HL-60 (cell line): ENCODE measurements around the gene HSD17B1.
"Not testable (repeated sequence)": the region's sequence is repeated elsewhere in the genome, so short reads cannot be mapped to it uniquely, and the experiment has no call there.

Experiments
- DNase-seq, 2 experiments: peaks; one replicate each; pipeline ENCODE4 v3.0.0-alpha.2; 2010 to 2020; ENCODE audit warnings: low read depth in 1 of 2, low spot score in 1 of 2
- H3K27ac ChIP-seq: fragments of 250-450 bp; sonication (Bioruptor Pico); replicated peaks from 2 replicates; pipeline ENCODE4 v1.5.1; 2020; ENCODE audit warnings: mild to moderate bottlenecking, moderate library complexity
- H3K27me3 ChIP-seq: fragments of 250-450 bp; sonication (Bioruptor Pico); 2 replicates; pipeline ENCODE4 v1.5.1; 2021; ENCODE audit warnings: mild to moderate bottlenecking, moderate library complexity; ENCODE audit not compliant: insufficient read depth, poor library complexity, severe bottlenecking
- H3K4me3 ChIP-seq: replicated peaks from 2 replicates; pipeline ENCODE4 v1.5.1; 2011; ENCODE audit warnings: mild to moderate bottlenecking, control low read depth, low read length; ENCODE audit not compliant: insufficient read depth
- GABPA ChIP-seq: IDR thresholded peaks from 2 replicates; pipeline ENCODE4 v1.6.1; 2012; ENCODE audit warnings: low read depth
- POLR2AphosphoS5 ChIP-seq: IDR thresholded peaks from 2 replicates; pipeline ENCODE4 v1.6.1; 2012; ENCODE audit warnings: low read depth
- SPI1 ChIP-seq: IDR thresholded peaks from 2 replicates; pipeline ENCODE4 v1.6.1; 2012; ENCODE audit warnings: low read depth, mild to moderate bottlenecking, borderline replicate concordance
- TF ChIP-seq, protein P1 (sequence below): IDR thresholded peaks from 2 replicates; pipeline ENCODE4 v1.6.1; 2012; ENCODE audit warnings: low read depth; ENCODE audit not compliant: insufficient replicate concordance
- TF ChIP-seq, protein P2 (sequence below): IDR thresholded peaks from one replicate; pipeline ENCODE4 v1.5.1; 2011; ENCODE audit warnings: low read length, control low read depth, inconsistent platforms; ENCODE audit not compliant: insufficient read depth

Gene HSD17B1

DNA sequence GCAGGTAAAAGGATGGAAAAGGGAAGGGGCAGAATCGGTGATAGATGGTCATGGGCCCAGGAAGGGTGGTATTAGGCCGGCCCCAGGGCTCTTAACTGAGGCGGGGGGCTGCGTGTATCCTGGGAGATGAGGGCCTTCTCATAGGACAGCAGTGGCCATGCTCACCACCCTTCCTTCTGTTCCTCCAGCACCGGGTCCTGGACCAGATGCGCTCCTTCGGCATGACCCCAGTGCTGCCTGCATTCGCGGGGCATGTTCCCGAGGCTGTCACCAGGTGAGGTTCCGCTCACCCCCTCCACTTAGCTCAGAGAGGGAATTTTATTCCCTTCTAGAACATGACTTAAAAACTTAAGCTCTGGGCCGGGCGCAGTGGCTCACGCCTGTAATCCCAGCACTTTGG, 14.2 kb upstream of the HSD17B1 start:
- no peak for DNase-seq
- TF ChIP-seq, protein P1, sequence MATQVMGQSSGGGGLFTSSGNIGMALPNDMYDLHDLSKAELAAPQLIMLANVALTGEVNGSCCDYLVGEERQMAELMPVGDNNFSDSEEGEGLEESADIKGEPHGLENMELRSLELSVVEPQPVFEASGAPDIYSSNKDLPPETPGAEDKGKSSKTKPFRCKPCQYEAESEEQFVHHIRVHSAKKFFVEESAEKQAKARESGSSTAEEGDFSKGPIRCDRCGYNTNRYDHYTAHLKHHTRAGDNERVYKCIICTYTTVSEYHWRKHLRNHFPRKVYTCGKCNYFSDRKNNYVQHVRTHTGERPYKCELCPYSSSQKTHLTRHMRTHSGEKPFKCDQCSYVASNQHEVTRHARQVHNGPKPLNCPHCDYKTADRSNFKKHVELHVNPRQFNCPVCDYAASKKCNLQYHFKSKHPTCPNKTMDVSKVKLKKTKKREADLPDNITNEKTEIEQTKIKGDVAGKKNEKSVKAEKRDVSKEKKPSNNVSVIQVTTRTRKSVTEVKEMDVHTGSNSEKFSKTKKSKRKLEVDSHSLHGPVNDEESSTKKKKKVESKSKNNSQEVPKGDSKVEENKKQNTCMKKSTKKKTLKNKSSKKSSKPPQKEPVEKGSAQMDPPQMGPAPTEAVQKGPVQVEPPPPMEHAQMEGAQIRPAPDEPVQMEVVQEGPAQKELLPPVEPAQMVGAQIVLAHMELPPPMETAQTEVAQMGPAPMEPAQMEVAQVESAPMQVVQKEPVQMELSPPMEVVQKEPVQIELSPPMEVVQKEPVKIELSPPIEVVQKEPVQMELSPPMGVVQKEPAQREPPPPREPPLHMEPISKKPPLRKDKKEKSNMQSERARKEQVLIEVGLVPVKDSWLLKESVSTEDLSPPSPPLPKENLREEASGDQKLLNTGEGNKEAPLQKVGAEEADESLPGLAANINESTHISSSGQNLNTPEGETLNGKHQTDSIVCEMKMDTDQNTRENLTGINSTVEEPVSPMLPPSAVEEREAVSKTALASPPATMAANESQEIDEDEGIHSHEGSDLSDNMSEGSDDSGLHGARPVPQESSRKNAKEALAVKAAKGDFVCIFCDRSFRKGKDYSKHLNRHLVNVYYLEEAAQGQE: no peak
- TF ChIP-seq, protein P2, sequence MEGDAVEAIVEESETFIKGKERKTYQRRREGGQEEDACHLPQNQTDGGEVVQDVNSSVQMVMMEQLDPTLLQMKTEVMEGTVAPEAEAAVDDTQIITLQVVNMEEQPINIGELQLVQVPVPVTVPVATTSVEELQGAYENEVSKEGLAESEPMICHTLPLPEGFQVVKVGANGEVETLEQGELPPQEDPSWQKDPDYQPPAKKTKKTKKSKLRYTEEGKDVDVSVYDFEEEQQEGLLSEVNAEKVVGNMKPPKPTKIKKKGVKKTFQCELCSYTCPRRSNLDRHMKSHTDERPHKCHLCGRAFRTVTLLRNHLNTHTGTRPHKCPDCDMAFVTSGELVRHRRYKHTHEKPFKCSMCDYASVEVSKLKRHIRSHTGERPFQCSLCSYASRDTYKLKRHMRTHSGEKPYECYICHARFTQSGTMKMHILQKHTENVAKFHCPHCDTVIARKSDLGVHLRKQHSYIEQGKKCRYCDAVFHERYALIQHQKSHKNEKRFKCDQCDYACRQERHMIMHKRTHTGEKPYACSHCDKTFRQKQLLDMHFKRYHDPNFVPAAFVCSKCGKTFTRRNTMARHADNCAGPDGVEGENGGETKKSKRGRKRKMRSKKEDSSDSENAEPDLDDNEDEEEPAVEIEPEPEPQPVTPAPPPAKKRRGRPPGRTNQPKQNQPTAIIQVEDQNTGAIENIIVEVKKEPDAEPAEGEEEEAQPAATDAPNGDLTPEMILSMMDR: no peak
- TF ChIP-seq POLR2AphosphoS5 (no peak), GABPA (no peak), SPI1 (no peak)
- Histone ChIP-seq H3K27me3 (no peaks in the 10 kb centered on the region), H3K27ac (no peak overlapping the region), H3K4me3 (no peak overlapping the region)

DNA sequence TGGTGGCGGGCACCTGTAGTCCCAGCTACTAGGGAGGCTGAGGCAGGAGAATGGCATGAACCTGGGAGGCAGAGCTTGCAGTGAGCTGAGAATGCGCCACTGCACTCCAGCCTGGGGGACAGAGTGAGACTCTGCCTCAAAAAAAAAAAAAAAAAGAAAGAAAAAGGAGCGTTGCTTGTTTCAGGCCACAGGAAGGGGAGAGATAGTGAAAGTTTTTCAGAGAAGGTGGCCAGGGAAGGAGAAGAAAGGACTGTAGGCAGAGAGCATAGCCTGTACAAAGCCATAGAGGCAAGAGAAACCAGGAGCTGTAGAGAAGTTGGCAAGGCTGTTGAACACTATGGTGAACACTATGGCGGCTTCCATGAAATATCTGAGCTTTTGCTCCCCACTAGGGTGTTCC, 12.2 kb upstream of the HSD17B1 start:
- H3K4me3 ChIP-seq, H3K27ac ChIP-seq, H3K27me3 ChIP-seq, DNase-seq: not testable (repeated sequence)

DNA sequence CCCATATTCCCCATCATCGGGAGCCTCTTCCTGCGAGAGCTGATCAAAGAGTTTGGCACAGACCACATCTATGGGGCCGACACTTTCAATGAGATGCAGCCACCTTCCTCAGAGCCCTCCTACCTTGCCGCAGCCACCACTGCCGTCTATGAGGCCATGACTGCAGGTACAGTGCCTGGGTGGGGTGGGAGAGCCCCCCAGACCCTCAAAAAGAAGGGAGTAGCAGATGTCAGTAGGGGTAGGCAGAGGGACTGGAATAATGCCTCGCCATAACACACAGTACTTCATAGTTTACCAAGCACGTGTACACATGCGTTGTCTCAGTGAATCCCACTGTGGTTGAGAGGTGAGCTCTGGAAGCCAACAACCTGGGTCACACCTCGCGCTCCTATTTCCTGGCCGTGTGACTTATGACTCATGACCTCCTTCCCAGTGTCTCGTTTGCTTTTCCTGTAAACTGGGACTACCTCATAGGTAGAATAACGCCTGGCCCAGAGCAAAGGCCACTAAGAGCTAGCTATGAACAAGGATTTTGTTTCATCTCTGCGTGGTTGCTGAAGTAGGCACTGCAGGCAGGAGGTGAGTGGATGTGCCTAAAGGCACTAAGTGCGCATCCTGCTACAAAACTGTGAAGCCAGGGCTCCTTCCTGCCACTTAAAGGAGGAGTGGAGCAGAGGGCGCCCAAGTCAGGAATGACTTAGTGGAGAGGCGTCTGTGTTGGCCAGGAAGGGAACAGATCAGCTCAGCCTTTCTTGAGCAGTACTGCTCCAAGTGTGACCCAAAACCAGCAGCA, 11.5 kb upstream of the HSD17B1 start:
- no peaks in the 10 kb centered on the region for H3K27me3 ChIP-seq
- DNase-seq: no peak
- no peak overlapping the region for H3K27ac ChIP-seq
- H3K4me3 ChIP-seq: no peak overlapping the region
- TF ChIP-seq, protein P2: no peak
- TF ChIP-seq SPI1 (no peak), GABPA (no peak), POLR2AphosphoS5 (no peak)
- TF ChIP-seq, protein P1: no peak

DNA sequence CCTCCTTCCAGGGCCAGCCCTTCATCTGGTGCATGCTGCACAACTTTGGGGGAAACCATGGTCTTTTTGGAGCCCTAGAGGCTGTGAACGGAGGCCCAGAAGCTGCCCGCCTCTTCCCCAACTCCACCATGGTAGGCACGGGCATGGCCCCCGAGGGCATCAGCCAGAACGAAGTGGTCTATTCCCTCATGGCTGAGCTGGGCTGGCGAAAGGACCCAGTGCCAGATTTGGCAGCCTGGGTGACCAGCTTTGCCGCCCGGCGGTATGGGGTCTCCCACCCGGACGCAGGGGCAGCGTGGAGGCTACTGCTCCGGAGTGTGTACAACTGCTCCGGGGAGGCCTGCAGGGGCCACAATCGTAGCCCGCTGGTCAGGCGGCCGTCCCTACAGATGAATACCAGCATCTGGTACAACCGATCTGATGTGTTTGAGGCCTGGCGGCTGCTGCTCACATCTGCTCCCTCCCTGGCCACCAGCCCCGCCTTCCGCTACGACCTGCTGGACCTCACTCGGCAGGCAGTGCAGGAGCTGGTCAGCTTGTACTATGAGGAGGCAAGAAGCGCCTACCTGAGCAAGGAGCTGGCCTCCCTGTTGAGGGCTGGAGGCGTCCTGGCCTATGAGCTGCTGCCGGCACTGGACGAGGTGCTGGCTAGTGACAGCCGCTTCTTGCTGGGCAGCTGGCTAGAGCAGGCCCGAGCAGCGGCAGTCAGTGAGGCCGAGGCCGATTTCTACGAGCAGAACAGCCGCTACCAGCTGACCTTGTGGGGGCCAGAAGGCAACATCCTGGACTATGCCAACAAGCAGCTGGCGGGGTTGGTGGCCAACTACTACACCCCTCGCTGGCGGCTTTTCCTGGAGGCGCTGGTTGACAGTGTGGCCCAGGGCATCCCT, 9.3 kb upstream of the HSD17B1 start:
- TF ChIP-seq POLR2AphosphoS5: no peak
- TF ChIP-seq, protein P1: no peak
- no peak for TF ChIP-seq GABPA
- Histone ChIP-seq H3K27me3 (no peaks in the 10 kb centered on the region), H3K4me3 (no peak overlapping the region), H3K27ac (no peak overlapping the region)
- no peak for DNase-seq
